A673 (cell line): ENCODE data around the gene CEACAM16.

ENCODE experiments used
- CTCF ChIP-seq: fragments of 300-800, 200-600 bp; sonication (generic); conservative IDR thresholded peaks from 2 replicates; pipeline ENCODE4 v1.5.1; 2017; ENCODE audit warnings: low read depth, mild to moderate bottlenecking, antibody characterized with exemption, low read length, moderate library complexity, mixed read lengths
- EZH2 ChIP-seq: fragments of 200-600 bp; sonication (generic); IDR thresholded peaks from 2 replicates; pipeline ENCODE4 v1.6.1; 2017; ENCODE audit warnings: borderline replicate concordance, low read depth, mild to moderate bottlenecking, mixed read lengths, antibody characterized with exemption, low read length; ENCODE audit not compliant: poor library complexity, severe bottlenecking

GRCh38 chr19:44697670-44698034, 1.3 kb upstream of the CEACAM16 start:
- no peak for TF ChIP-seq CTCF
- TF ChIP-seq EZH2 = no peak
